ENCODE results near the gene ACAA1. TPM values are rescaled to one million over a fixed set of nuclear protein-coding genes. Genes with fewer than 3 reads are reported as not detected.
A peak's percentile ranks its signal among the peaks of the same experiment; 100 is the strongest.

The ACAA1 gene
- total RNA-seq, 1 donor from 2014 or later: 50.2 TPM

DNA sequence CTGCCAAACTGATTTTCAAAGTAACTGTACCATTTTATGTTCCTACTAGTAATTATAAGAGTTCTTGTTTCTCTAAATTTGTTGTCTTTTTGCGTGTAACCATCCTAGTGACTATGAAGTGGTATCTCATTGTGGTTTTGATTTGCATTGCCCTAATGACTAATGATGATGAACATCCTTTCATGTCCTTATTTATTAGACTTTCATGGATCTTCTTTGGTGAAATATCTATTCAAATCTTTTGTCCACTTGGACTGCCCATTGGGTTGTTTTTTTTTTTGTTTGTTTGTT is 32.0 kb upstream of the ACAA1 start:
- Mint-ChIP-seq H3K27ac (ENCODE audit: unreplicated experiment) (no peak overlapping the region), H3K4me1 (peaks cover 41% of the 10 kb centered on the region), H3K9me3 (no peaks in the 10 kb centered on the region), H3K27me3 (ENCODE audit: low read depth) (no peaks in the 10 kb centered on the region), H3K36me3 (ENCODE audit: low read depth) (no peaks in the 10 kb centered on the region), H3K4me3 (peak overlapping the region; percentile 28)
- TF ChIP-seq, protein P1, sequence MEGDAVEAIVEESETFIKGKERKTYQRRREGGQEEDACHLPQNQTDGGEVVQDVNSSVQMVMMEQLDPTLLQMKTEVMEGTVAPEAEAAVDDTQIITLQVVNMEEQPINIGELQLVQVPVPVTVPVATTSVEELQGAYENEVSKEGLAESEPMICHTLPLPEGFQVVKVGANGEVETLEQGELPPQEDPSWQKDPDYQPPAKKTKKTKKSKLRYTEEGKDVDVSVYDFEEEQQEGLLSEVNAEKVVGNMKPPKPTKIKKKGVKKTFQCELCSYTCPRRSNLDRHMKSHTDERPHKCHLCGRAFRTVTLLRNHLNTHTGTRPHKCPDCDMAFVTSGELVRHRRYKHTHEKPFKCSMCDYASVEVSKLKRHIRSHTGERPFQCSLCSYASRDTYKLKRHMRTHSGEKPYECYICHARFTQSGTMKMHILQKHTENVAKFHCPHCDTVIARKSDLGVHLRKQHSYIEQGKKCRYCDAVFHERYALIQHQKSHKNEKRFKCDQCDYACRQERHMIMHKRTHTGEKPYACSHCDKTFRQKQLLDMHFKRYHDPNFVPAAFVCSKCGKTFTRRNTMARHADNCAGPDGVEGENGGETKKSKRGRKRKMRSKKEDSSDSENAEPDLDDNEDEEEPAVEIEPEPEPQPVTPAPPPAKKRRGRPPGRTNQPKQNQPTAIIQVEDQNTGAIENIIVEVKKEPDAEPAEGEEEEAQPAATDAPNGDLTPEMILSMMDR (conservative IDR thresholded peaks at IDR 0.05): no peak
- DNase-seq (ENCODE audit: low read depth, low spot score): no peak

DNA sequence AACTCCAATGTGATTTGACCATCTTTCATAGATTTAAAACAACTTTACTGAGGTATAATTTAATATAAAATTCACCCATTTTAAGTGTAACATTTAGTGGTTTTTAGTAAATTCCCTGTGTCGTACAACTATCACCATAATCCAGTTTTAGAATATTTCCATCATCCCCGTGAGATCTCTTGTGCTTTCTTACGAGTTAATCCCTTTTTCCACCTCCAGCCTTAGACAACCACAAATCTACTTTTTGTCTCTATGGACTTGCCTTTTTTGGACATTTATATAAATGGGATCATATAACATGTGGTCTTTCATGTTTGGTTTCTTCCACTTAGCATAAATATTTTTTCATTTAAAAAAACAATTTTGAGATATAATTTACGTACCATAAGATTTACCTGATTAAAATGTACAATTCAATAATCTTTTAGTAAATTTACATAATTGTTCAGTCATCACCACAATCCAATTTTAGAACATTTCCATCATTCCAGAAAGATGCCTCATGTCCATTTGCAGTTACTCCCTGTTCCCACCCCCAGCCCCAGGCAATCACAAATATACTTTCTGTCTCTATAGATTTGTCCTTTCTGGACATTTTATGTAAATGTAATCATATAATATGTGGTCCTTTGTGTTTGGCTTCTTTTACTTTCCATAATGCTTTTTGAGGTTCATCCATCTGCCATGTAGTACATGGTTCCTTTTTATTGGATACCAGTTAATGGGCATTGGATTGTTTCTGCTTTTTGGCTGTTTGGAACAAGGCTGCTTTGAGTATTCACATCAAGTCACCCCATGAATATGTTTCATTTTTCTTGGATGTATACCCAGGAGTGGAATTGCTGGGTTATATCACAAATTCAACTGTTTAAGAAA is 31.5 kb upstream of the ACAA1 start:
- H3K27ac Mint-ChIP-seq (ENCODE audit: unreplicated experiment): no peak overlapping the region
- H3K27me3 Mint-ChIP-seq (ENCODE audit: low read depth): no peaks in the 10 kb centered on the region
- DNase-seq (ENCODE audit: low read depth, low spot score): no peak
- TF ChIP-seq, protein P1 (conservative IDR thresholded peaks at IDR 0.05): no peak
- peak overlapping the region; percentile 100 for H3K4me3 Mint-ChIP-seq
- H3K36me3 Mint-ChIP-seq (ENCODE audit: low read depth): no peaks in the 10 kb centered on the region
- H3K9me3 Mint-ChIP-seq: no peaks in the 10 kb centered on the region
- H3K4me1 Mint-ChIP-seq: peaks cover 38% of the 10 kb centered on the region

DNA sequence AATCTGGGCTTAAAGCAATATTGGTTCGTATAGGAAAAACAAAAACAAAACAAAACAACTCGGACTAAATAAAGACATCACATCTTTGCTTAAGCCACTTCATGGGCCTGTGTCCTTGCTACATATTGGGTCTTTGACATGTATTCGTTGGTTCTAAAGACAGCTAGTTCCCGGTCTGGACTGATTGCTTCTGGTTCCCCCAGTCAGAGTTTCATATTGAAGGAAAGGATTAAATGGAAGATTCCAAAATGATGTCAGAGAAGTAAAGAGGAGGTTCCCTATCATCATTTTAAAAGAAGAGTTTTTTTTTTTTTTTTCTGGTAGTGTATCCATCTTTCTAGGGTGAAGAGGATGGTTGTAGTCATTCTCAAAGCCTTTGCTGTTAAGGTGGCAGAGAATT is 30.7 kb upstream of the ACAA1 start:
- peaks cover 38% of the 10 kb centered on the region for H3K4me1 Mint-ChIP-seq
- no peak for DNase-seq (ENCODE audit: low read depth, low spot score)
- H3K4me3 Mint-ChIP-seq: peak overlapping the region; percentile 100
- no peaks in the 10 kb centered on the region for H3K36me3 Mint-ChIP-seq (ENCODE audit: low read depth)
- H3K9me3 Mint-ChIP-seq: no peaks in the 10 kb centered on the region
- H3K27ac Mint-ChIP-seq (ENCODE audit: unreplicated experiment): no peak overlapping the region
- TF ChIP-seq, protein P1 (conservative IDR thresholded peaks at IDR 0.05): no peak
- no peaks in the 10 kb centered on the region for H3K27me3 Mint-ChIP-seq (ENCODE audit: low read depth)

DNA sequence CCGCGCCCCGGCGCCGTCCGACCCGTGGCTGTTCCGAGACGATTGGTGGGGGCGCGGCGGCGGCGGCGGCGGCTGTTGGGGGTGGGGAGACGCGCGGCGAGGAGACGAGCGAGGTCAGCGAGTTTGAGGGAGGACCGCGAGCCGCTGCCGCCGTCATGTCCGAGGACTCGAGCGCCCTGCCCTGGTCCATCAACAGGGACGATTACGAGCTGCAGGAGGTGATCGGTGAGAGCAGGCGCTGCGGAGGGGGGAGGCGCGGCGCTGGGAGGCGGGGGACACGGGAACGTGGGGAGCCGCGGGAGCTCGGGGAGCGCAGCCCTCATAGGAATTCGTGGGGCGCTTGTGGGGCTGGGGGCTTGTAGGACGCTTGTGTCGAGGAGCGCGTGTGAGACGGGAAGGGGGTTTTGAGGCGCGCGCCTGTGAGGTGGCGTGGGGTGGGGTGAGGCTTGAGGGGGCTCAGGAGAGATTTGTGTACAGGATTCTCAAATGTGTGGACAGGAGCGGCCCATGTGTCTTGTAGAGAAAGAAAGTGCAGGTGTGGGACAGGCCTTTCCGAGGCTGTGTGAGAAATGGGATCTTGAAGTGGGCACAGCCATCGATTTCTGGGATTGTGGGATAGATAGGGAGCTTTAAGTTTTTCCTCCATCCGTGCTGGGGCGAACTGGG is 28.9 kb upstream of the ACAA1 start:
- Mint-ChIP-seq H3K27me3 (ENCODE audit: low read depth) (no peaks in the 10 kb centered on the region), H3K27ac (ENCODE audit: unreplicated experiment) (peak overlapping the region; percentile 95), H3K4me1 (peaks cover 38% of the 10 kb centered on the region), H3K9me3 (no peaks in the 10 kb centered on the region), H3K4me3 (peak overlapping the region; percentile 100), H3K36me3 (ENCODE audit: low read depth) (no peaks in the 10 kb centered on the region)
- TF ChIP-seq, protein P1 (conservative IDR thresholded peaks at IDR 0.05): no peak
- no peak for DNase-seq (ENCODE audit: low read depth, low spot score)

DNA sequence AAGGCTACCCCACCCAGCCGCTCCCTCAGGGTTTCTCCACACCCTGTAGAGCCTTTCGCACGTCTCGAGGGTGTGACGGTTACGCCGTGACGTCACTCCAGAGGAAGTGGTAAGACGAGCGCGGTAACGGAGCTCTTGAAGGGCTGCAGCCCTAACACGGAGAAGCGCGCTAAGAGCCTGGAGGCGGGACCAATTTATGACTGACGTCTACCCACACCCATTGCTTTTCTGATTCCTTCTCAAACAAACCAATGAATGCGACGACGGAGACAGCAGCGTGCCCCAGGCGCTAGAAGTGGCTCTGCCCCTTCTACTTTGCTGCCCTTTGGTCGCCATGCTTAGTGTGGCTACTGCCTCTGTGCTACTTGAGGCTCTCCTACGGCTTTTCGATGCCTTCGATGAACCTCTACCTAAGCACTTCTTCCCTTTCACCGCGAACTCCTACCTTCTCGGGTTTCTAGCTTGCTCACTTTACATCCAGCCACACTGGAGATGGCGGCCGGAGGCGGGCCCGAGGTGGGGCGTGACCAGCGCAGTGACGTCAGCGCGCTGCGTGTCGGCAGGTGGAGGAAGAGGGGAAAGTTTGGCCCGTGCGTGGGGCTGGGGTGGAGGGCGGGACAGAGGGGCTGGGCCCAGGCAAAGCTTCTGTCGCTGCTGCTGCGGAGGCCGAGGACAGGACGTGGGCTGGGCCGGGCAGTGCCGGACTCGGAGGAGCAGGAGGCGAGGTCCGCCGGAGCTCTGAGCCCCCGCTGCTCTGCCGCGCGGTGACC is 28.2 kb upstream of the ACAA1 start, which contains the start of gene OXSR1:
TSS of gene OXSR1 (plus strand) at position 586 of the 770 bp plus-strand sequence. CDS start 340 bp downstream, outside the sequence.
- H3K27ac Mint-ChIP-seq (ENCODE audit: unreplicated experiment): peak within 1 kb of the TSS; percentile 100
- H3K9me3 Mint-ChIP-seq: no peaks in the 10 kb centered on the region
- no peaks in the 10 kb centered on the region for H3K36me3 Mint-ChIP-seq (ENCODE audit: low read depth)
- peak within 1 kb of the TSS; percentile 100 for H3K4me3 Mint-ChIP-seq
- peak; percentile 88 for DNase-seq (ENCODE audit: low read depth, low spot score)
- TF ChIP-seq, protein P1 (conservative IDR thresholded peaks at IDR 0.05): no peak
- H3K27me3 Mint-ChIP-seq (ENCODE audit: low read depth): no peaks in the 10 kb centered on the region
- peaks cover 38% of the 10 kb centered on the region for H3K4me1 Mint-ChIP-seq
